ENCODE data around the gene PMS1.

DNA sequence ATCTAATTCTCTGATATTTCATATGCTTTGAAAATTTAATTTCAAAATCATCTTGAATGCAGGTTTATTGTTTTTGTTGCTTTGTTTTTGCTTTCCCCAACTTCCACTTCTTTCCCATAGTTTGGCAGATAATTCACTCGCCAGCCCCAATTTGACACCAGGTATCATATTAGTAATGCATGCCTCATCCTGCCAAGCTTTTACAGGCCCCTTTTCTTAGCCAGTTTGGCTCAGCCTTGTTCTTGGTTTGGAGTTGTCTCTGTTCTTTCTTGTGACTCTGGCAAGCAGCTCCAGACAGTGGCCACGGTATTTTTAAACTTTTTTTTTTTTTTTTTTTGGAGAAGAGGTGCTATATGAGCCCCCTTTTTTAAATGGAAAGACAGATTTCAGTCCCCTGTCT, 65.3 kb downstream of the PMS1 start:
- TF ChIP-seq, protein P1, sequence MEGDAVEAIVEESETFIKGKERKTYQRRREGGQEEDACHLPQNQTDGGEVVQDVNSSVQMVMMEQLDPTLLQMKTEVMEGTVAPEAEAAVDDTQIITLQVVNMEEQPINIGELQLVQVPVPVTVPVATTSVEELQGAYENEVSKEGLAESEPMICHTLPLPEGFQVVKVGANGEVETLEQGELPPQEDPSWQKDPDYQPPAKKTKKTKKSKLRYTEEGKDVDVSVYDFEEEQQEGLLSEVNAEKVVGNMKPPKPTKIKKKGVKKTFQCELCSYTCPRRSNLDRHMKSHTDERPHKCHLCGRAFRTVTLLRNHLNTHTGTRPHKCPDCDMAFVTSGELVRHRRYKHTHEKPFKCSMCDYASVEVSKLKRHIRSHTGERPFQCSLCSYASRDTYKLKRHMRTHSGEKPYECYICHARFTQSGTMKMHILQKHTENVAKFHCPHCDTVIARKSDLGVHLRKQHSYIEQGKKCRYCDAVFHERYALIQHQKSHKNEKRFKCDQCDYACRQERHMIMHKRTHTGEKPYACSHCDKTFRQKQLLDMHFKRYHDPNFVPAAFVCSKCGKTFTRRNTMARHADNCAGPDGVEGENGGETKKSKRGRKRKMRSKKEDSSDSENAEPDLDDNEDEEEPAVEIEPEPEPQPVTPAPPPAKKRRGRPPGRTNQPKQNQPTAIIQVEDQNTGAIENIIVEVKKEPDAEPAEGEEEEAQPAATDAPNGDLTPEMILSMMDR (IDR thresholded peaks at IDR 0.05; ENCODE audit: low read depth, low read length), result no peak
- TF ChIP-seq, protein P2, sequence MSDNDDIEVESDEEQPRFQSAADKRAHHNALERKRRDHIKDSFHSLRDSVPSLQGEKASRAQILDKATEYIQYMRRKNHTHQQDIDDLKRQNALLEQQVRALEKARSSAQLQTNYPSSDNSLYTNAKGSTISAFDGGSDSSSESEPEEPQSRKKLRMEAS (IDR thresholded peaks at IDR 0.05; ENCODE audit: low read depth, low read length), result no peak

Data from NB4 (cell line).